HEK293T (cell line): ENCODE results near the gene MAPKAPK3.

Source experiments
- ARNT ChIP-seq: fragments of 450-650 bp; IDR thresholded peaks from 2 replicates; pipeline ENCODE4 v1.6.1; 2017; ENCODE audit warnings: mild to moderate bottlenecking
- CTBP1 ChIP-seq: fragments of 450-650 bp; IDR thresholded peaks from 2 replicates; pipeline ENCODE4 v1.6.1; 2016; ENCODE audit warnings: borderline replicate concordance
- ELF4 ChIP-seq: fragments of 450-650 bp; IDR thresholded peaks from 2 replicates; pipeline ENCODE4 v1.6.1; 2017; ENCODE audit warnings: antibody characterized with exemption
- FOXA1 ChIP-seq: fragments of 450-650 bp; IDR thresholded peaks from 2 replicates; pipeline ENCODE4 v1.6.1; 2016; ENCODE audit warnings: mild to moderate bottlenecking
- FOXK2 ChIP-seq: fragments of 450-650 bp; IDR thresholded peaks from 2 replicates; pipeline ENCODE4 v1.6.1; 2016; ENCODE audit warnings: mild to moderate bottlenecking
- FOXM1 ChIP-seq: fragments of 450-650 bp; IDR thresholded peaks from 2 replicates; pipeline ENCODE4 v1.6.1; 2017; ENCODE audit warnings: mild to moderate bottlenecking, borderline replicate concordance
- HDGF ChIP-seq: fragments of 450-650 bp; IDR thresholded peaks from 2 replicates; pipeline ENCODE4 v1.6.1; 2017; ENCODE audit warnings: antibody characterized with exemption, borderline replicate concordance
- LEF1 ChIP-seq: fragments of 450-650 bp; IDR thresholded peaks from 2 replicates; pipeline ENCODE4 v1.6.1; 2017; ENCODE audit warnings: mild to moderate bottlenecking, borderline replicate concordance
- NFRKB ChIP-seq: fragments of 450-650 bp; IDR thresholded peaks from 2 replicates; pipeline ENCODE4 v1.6.1; 2016; ENCODE audit warnings: mild to moderate bottlenecking, moderate library complexity
- PKNOX1 ChIP-seq: fragments of 450-650 bp; IDR thresholded peaks from 2 replicates; pipeline ENCODE4 v1.6.1; 2016
- SP1 ChIP-seq: fragments of 450-650 bp; IDR thresholded peaks from 2 replicates; pipeline ENCODE4 v1.6.1; 2017
- SUZ12 ChIP-seq: fragments of 450-650 bp; IDR thresholded peaks from 2 replicates; pipeline ENCODE4 v1.6.1; 2016; ENCODE audit warnings: mild to moderate bottlenecking
- TARDBP ChIP-seq: fragments of 450-650 bp; IDR thresholded peaks from 2 replicates; pipeline ENCODE4 v1.6.1; 2016

DNA sequence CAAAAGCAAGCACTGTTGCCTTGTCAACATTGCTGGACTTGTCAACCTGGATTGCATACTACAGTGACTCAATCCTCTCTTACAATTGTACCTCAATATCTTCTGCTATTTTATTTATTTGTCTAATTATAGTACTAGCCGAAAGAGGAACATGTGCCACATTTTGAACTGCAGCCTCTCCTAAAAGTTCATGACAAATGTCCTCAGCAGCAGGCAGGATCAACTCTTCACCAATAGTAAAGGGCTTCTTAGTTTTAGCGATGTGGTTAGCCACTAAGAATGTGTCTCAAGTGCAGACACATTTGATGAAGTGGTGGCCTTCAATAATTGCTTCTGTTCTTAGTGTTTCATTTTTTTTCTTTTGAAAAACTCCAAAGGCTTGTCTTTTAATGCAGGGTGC lies 71.0 kb downstream of the MAPKAPK3 start:
- TF ChIP-seq NFRKB (no peak), FOXA1 (no peak), SP1 (no peak), TARDBP (no peak), ARNT (no peak), SUZ12 (no peak), FOXK2 (no peak), ELF4 (no peak), PKNOX1 (no peak), FOXM1 (no peak), LEF1 (no peak), CTBP1 (no peak), HDGF (no peak)
